Measurements from ENCODE around the gene XBP1. TPM values are rescaled to one million over a fixed set of nuclear protein-coding genes. Genes with fewer than 3 reads are reported as not detected.

XBP1 gene
- total RNA-seq, 4 donors from 2014 or later, result 66.0 to 403 (median 115) TPM

GRCh38 chr22:28774378-28774777 is 26.0 kb downstream of the XBP1 start:
- no peak for ATAC-seq
- peak overlapping the region in 2 of 4 donors; percentile 24 to 96 for H3K27ac ChIP-seq

GRCh38 chr22:28773461-28773867 is 26.9 kb downstream of the XBP1 start:
- H3K4me3 ChIP-seq, result peak overlapping the region; percentile 71 to 92 (median 78)
- TF ChIP-seq POLR2A (IDR thresholded peaks at IDR 0.05), result no peak
- TF ChIP-seq CTCF (IDR thresholded peaks at IDR 0.05 in 4 of 5, conservative IDR thresholded peaks at IDR 0.05 in 1 of 5), result no peak
- peaks cover 16% of the 10 kb centered on the region in 2 donors for H3K4me1 ChIP-seq
- peak overlapping the region; percentile 89 to 99 (median 94) for H3K27ac ChIP-seq
- no peaks in the 10 kb centered on the region for H3K9me3 ChIP-seq
- H3K27me3 ChIP-seq, result no peaks in the 10 kb centered on the region
- peaks cover 0 to 28% of the 10 kb centered on the region in 2 donors for H3K36me3 ChIP-seq
- ATAC-seq (peak in 1 of 2 donors; percentile 2), DNase-seq (no peak)
- intact Hi-C loops (cut with DNase I; ENCODE audit: low total_unique reads) (no loop called here), in situ Hi-C loops (cut with MboI; ENCODE audit: low sequenced_read_pairs in 4 of 4) (no loop called here)

More at GRCh38 chr22:28774378-28774777, 26.0 kb downstream of the XBP1 start:
- Histone ChIP-seq H3K4me1 (peaks cover 19 to 20% of the 10 kb centered on the region in 2 donors), H3K4me3 (no peak overlapping the region), H3K9me3 (no peaks in the 10 kb centered on the region), H3K27me3 (no peaks in the 10 kb centered on the region), H3K36me3 (peaks cover 0 to 28% of the 10 kb centered on the region in 2 donors)
- DNase-seq, result no peak
- in situ Hi-C loops (cut with MboI; ENCODE audit: low sequenced_read_pairs in 4 of 4), result no loop called here
- no peak for TF ChIP-seq POLR2A (IDR thresholded peaks at IDR 0.05)
- intact Hi-C loops (cut with DNase I; ENCODE audit: low total_unique reads), result no loop called here

GRCh38 chr22:28772633-28773460 is 27.5 kb downstream of the XBP1 start, which contains the start of gene CCDC117:
Gene CCDC117, plus strand, starts transcription at chr22:28772695. Its CDS starts 155 bp downstream, at chr22:28772850.
- H3K4me1 ChIP-seq, result peaks cover 16% of the 10 kb centered on the region in 2 donors
- intact Hi-C loops (cut with DNase I; ENCODE audit: low total_unique reads) (loop anchor here (1.0 kb wide), 2 partner anchors 27 to 31 kb away; partner anchors contain the start of genes HSCB and XBP1), in situ Hi-C loops (cut with MboI; ENCODE audit: low sequenced_read_pairs in 4 of 4) (no loop called here)
- peak; percentile 92 to 94 for DNase-seq
- peak; percentile 97 to 98 for ATAC-seq
- H3K9me3 ChIP-seq, result no peaks in the 10 kb centered on the region
- peak within 1 kb of the TSS; percentile 89 to 99 (median 94) for H3K27ac ChIP-seq
- TF ChIP-seq CTCF (IDR thresholded peaks at IDR 0.05 in 4 of 5, conservative IDR thresholded peaks at IDR 0.05 in 1 of 5) (peak in 4 of 5 experiments; percentile 29 to 70 (median 60)), POLR2A (IDR thresholded peaks at IDR 0.05) (peak; percentile 88 to 93)
- H3K27me3 ChIP-seq, result no peaks in the 10 kb centered on the region
- H3K4me3 ChIP-seq, result peak within 1 kb of the TSS; percentile 71 to 92 (median 78)
- H3K36me3 ChIP-seq, result peaks cover 0 to 23% of the 10 kb centered on the region in 2 donors

GRCh38 chr22:28771195-28771791 is 29.1 kb downstream of the XBP1 start:
- no peak for ATAC-seq
- TF ChIP-seq POLR2A (IDR thresholded peaks at IDR 0.05), result no peak
- no peak for TF ChIP-seq CTCF (IDR thresholded peaks at IDR 0.05 in 4 of 5, conservative IDR thresholded peaks at IDR 0.05 in 1 of 5)
- H3K9me3 ChIP-seq, result no peaks in the 10 kb centered on the region
- H3K4me1 ChIP-seq, result peaks cover 16% of the 10 kb centered on the region in 2 donors
- no peak overlapping the region for H3K27ac ChIP-seq
- H3K27me3 ChIP-seq, result no peaks in the 10 kb centered on the region
- DNase-seq, result no peak
- intact Hi-C loops (cut with DNase I; ENCODE audit: low total_unique reads), result no loop called here
- H3K4me3 ChIP-seq, result no peak overlapping the region
- peaks cover 0 to 19% of the 10 kb centered on the region in 2 donors for H3K36me3 ChIP-seq
- in situ Hi-C loops (cut with MboI; ENCODE audit: low sequenced_read_pairs in 4 of 4), result no loop called here

Measured in gastrocnemius medialis (tissue), 4 donors.